Activated CD4-positive, alpha-beta T cell treated with anti-CD3 and anti-CD28 coated beads, Interleukin-2, amount 10 ng/mL, durations not matched to agents 7 days and 5 days (primary cell): Measurements from ENCODE around the gene CCR8. TPM values are rescaled to one million over a fixed set of nuclear protein-coding genes. Genes with fewer than 3 reads are reported as not detected.
"Not testable (repeated sequence)": the region's sequence is repeated elsewhere in the genome, so short reads cannot be mapped to it uniquely, and the experiment has no call there.

Experiments
- CTCF ChIA-PET: fragments of 350-600 bp; sonication (Branson Sonifier 250); formaldehyde crosslinking; loops from one replicate; lab custom pipeline; 2021; ENCODE audit warnings: antibody characterized with exemption; lab: Charles Lee
- POLR2A ChIA-PET: fragments of 350-600 bp; sonication (Branson Sonifier 250); formaldehyde crosslinking; loops from one replicate; lab custom pipeline; 2021; ENCODE audit warnings: antibody characterized with exemption; lab: Charles Lee
- DNase-seq: peaks from one replicate; pipeline ENCODE4 v3.0.0-alpha.2; 2020
- H3K27ac Mint-ChIP-seq: one replicate; pipeline ENCODE4 v1.8.0; 2021; ENCODE audit warnings: mild to moderate bottlenecking, moderate library complexity, mixed read lengths
- H3K27me3 Mint-ChIP-seq: one replicate; pipeline ENCODE4 v1.8.0; 2021; ENCODE audit warnings: mixed read lengths
- H3K36me3 Mint-ChIP-seq: one replicate; pipeline ENCODE4 v1.8.0; 2021; ENCODE audit warnings: low read depth, mixed read lengths
- H3K4me1 Mint-ChIP-seq: one replicate; pipeline ENCODE4 v1.8.0; 2021; ENCODE audit warnings: mixed read lengths
- H3K4me3 Mint-ChIP-seq: one replicate; pipeline ENCODE4 v1.8.0; 2021; ENCODE audit warnings: mild to moderate bottlenecking, moderate library complexity, mixed read lengths
- H3K9me3 Mint-ChIP-seq: one replicate; pipeline ENCODE4 v1.8.0; 2021; ENCODE audit warnings: mixed read lengths
- total RNA-seq, 2 experiments: library from RNA; stranded (reverse); gene quantifications; one replicate each; pipeline ENCODE4 v1.2.3, GENCODE V29; 2021

CCR8 gene
- total RNA-seq, 2 experiments from 2014 or later = 0.74 to 1.9 TPM

- Mint-ChIP-seq H3K36me3 (peaks cover 12% of the 10 kb centered on the region), H3K9me3 (peaks cover 15% of the 10 kb centered on the region), H3K27ac (no peak overlapping the region), H3K4me1 (peaks cover 24% of the 10 kb centered on the region), H3K27me3 (peaks cover 13% of the 10 kb centered on the region), H3K4me3 (no peak overlapping the region)
- DNase-seq = no peak
- POLR2A ChIA-PET = no interaction called here
- CTCF ChIA-PET = interaction anchor here (0.7 to 1.5 kb wide), 6 partner anchors 9 to 160 kb away, joined by 3 to 5 read pairs (median 4); no protein-coding TSS in a partner anchor
Observed at GRCh38 chr3:39318301-39318700, 11.2 kb upstream of the CCR8 start.

DNA sequence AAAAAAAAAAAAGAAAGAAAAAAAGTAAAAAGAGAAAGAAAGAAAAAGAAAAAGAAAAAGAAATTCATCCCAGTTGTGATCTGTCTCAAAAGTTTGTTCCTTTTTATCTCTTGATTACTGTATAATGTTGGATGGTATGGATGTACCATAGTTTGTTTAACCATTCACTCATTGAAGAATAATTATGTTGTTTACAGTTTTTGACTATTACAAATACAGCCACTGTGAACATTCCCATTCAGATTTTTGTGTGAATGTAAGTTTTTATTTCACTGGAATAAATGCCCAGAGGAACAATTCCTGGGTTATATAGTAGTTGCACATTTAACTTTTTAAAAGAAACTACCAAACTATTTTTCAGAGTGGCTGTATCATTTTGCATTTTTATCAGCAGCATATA lies 10.3 kb upstream of the CCR8 start:
- H3K27ac Mint-ChIP-seq = no peak overlapping the region
- H3K9me3 Mint-ChIP-seq = peaks cover 11% of the 10 kb centered on the region
- H3K36me3 Mint-ChIP-seq = peaks cover 10% of the 10 kb centered on the region
- H3K27me3 Mint-ChIP-seq = peaks cover 11% of the 10 kb centered on the region
- DNase-seq = no peak
- CTCF ChIA-PET = interaction anchor here (1.1 to 1.5 kb wide), 2 partner anchors 27 to 31 kb away, joined by 4 read pairs; no protein-coding TSS in a partner anchor
- no peak overlapping the region for H3K4me3 Mint-ChIP-seq
- peaks cover 29% of the 10 kb centered on the region for H3K4me1 Mint-ChIP-seq
- POLR2A ChIA-PET = interaction anchor here (0.6 kb wide), 1 partner anchor 20 kb away, joined by 3 read pairs; no protein-coding TSS in a partner anchor

GRCh38 chr3:39321574-39321983 lies 7.9 kb upstream of the CCR8 start:
- DNase-seq, H3K27ac Mint-ChIP-seq, H3K36me3 Mint-ChIP-seq, H3K4me3 Mint-ChIP-seq, H3K9me3 Mint-ChIP-seq, POLR2A ChIA-PET: not testable (repeated sequence)
- CTCF ChIA-PET = interaction anchor here (0.7 to 1.2 kb wide), 3 partner anchors 14 to 819 kb away, joined by 3 read pairs; no protein-coding TSS in a partner anchor
- H3K4me1 Mint-ChIP-seq = peaks cover 40% of the 10 kb centered on the region
- peaks cover 11% of the 10 kb centered on the region for H3K27me3 Mint-ChIP-seq

- H3K9me3 Mint-ChIP-seq, H3K4me3 Mint-ChIP-seq, H3K27ac Mint-ChIP-seq, DNase-seq, H3K36me3 Mint-ChIP-seq, POLR2A ChIA-PET: not testable (repeated sequence)
- Mint-ChIP-seq H3K27me3 (peaks cover 11% of the 10 kb centered on the region), H3K4me1 (peaks cover 46% of the 10 kb centered on the region)
- CTCF ChIA-PET = interaction anchor here (0.7 to 1.2 kb wide), 3 partner anchors 24 to 820 kb away, joined by 3 read pairs; no protein-coding TSS in a partner anchor
Observed at GRCh38 chr3:39322209-39322715, 7.2 kb upstream of the CCR8 start.

DNA sequence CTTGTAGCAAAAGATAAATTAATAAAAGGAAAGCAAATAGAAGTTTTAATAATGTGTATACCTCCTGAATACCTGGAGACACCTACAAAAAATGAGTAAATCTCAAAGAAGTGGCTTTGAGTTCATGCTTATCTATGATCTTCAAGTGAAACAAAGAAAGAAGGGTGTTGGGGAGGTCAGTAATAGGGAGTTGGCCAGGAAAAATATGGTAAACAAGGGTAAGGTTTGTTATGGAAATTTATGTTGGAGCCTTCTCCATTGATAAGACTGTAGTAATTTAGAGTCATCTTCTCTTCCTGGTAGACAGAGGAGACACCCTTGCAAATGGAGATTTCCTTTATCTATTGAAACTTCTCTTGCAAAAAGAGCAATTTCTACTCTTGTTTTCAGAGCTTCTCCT lies 6.6 kb upstream of the CCR8 start:
- peaks cover 53% of the 10 kb centered on the region for H3K4me1 Mint-ChIP-seq
- H3K27me3 Mint-ChIP-seq = peaks cover 11% of the 10 kb centered on the region
- DNase-seq = no peak
- no peak overlapping the region for H3K27ac Mint-ChIP-seq
- peaks cover 6% of the 10 kb centered on the region for H3K36me3 Mint-ChIP-seq
- ChIA-PET POLR2A (no interaction called here), CTCF (interaction anchor here (1.0 kb wide), 1 partner anchor 27 kb away, joined by 3 read pairs; no protein-coding TSS in a partner anchor)
- H3K9me3 Mint-ChIP-seq = peaks cover 2% of the 10 kb centered on the region
- H3K4me3 Mint-ChIP-seq = no peak overlapping the region

DNA sequence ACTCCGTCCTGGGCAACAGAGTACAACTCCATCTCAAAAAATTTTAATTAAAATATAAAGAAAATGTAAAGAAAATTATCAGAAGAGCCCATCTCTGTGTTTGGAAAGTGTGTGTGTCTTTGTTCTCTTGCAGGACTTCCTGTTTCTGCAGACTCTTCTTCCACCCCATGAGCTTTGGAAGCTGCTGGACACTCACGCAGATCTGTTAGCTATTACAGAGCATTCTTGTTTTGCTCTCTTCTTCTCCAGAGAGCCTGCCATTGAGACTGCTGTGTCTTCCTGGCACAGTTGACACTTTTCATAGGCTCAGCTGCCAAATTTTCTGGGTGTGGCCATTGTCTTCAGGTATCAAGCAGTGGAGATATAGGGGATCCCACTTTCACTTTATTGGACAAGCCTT lies 6.0 kb upstream of the CCR8 start:
- ChIA-PET POLR2A (no interaction called here), CTCF (interaction anchor here (1.2 kb wide), 1 partner anchor 50 kb away, joined by 3 read pairs; no protein-coding TSS in a partner anchor)
- H3K4me3 Mint-ChIP-seq = no peak overlapping the region
- H3K27me3 Mint-ChIP-seq = peaks cover 11% of the 10 kb centered on the region
- DNase-seq = no peak
- peaks cover 58% of the 10 kb centered on the region for H3K4me1 Mint-ChIP-seq
- H3K9me3 Mint-ChIP-seq = peaks cover 2% of the 10 kb centered on the region
- no peak overlapping the region for H3K27ac Mint-ChIP-seq
- peaks cover 6% of the 10 kb centered on the region for H3K36me3 Mint-ChIP-seq

- Mint-ChIP-seq H3K9me3 (peaks cover 2% of the 10 kb centered on the region), H3K4me1 (peaks cover 61% of the 10 kb centered on the region), H3K27me3 (peaks cover 6% of the 10 kb centered on the region), H3K36me3 (peaks cover 6% of the 10 kb centered on the region), H3K4me3 (no peak overlapping the region), H3K27ac (no peak overlapping the region)
- POLR2A ChIA-PET = no interaction called here
- DNase-seq = no peak
- CTCF ChIA-PET = interaction anchor here (0.6 to 1.4 kb wide), 3 partner anchors 21 to 33 kb away, joined by 3 to 5 read pairs (median 3); no protein-coding TSS in a partner anchor
Observed at GRCh38 chr3:39325236-39325635, 4.3 kb upstream of the CCR8 start.

DNA sequence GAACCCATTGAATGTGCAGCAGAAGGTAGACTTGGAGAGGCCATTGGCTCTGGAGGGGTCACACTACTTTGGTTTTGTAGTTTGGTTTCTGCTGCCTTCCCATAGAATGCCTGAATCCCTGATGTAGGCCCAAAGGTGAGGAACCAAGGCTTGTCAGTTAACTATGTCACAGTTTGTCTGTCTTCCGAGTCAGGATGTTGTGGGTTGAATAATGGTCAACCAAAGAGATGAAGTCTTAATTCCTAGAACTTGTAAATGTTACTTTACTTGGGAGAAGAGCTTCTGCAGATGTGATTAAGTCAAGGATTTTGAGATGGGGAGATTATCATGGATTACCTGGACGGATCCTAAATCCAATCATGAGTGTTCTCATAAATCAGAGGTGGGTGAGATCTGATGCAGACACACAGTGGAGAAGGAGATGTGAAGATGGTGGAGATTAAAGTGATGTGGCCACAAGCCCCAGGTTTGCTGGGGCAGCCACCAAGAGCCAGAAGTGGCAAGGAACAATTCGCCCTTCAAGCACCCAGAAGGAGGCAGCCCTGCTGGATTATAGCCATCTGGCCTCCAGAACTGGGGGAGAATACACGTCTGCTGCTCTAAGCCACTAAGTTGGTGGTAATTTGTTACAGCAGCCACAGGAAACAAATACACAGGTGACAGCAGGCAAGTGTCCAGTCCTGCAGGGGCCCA lies 2.3 kb upstream of the CCR8 start:
- H3K4me1 Mint-ChIP-seq = peaks cover 55% of the 10 kb centered on the region
- peak overlapping the region; percentile 67 for H3K27ac Mint-ChIP-seq
- ChIA-PET POLR2A (interaction anchor here (0.6 kb wide), 1 partner anchor 111 kb away, joined by 4 read pairs; no protein-coding TSS in a partner anchor), CTCF (interaction anchor here (0.9 kb wide), 1 partner anchor 9 kb away, joined by 3 read pairs; no protein-coding TSS in a partner anchor)
- no peak for DNase-seq
- peaks cover 4% of the 10 kb centered on the region for H3K36me3 Mint-ChIP-seq
- H3K9me3 Mint-ChIP-seq = peaks cover 2% of the 10 kb centered on the region
- H3K4me3 Mint-ChIP-seq = no peak overlapping the region
- no peaks in the 10 kb centered on the region for H3K27me3 Mint-ChIP-seq

- H3K4me1 Mint-ChIP-seq = peaks cover 52% of the 10 kb centered on the region
- ChIA-PET CTCF (interaction anchor here (0.9 kb wide), 1 partner anchor 9 kb away, joined by 3 read pairs; no protein-coding TSS in a partner anchor), POLR2A (no interaction called here)
- no peak for DNase-seq
- peaks cover 4% of the 10 kb centered on the region for H3K36me3 Mint-ChIP-seq
- H3K4me3 Mint-ChIP-seq = no peak overlapping the region
- no peaks in the 10 kb centered on the region for H3K27me3 Mint-ChIP-seq
- H3K9me3 Mint-ChIP-seq = peaks cover 2% of the 10 kb centered on the region
- H3K27ac Mint-ChIP-seq = peak overlapping the region; percentile 67
Observed at GRCh38 chr3:39327746-39328349, 1.7 kb upstream of the CCR8 start.

DNA sequence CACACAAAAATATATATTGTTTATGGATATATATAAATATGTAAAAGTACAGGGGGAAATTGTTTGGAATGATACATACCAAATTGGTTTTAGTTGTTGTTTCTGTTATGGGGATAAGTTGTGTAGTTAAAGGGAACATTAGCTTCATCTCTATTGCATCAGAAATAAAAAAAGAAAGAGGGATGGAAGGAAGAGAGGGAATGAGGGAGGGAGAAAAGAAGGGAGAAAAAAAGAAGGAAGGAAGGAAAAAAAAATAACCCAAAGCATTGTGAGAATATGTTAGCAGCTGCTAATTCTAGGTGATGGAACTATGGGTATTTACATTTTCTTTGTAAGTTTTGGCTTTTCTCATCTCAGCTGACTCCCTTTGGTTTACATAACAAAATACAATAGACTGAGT lies 1.3 kb downstream of the CCR8 start:
- Mint-ChIP-seq H3K36me3 (no peaks in the 10 kb centered on the region), H3K4me1 (peaks cover 38% of the 10 kb centered on the region), H3K27ac (no peak overlapping the region), H3K27me3 (peaks cover 3% of the 10 kb centered on the region), H3K9me3 (peaks cover 5% of the 10 kb centered on the region), H3K4me3 (peak overlapping the region; percentile 25)
- ChIA-PET POLR2A (no interaction called here), CTCF (interaction anchor here (1.7 kb wide), 1 partner anchor 36 kb away, joined by 4 read pairs; no protein-coding TSS in a partner anchor)
- no peak for DNase-seq

- Mint-ChIP-seq H3K4me3 (no peak overlapping the region), H3K4me1 (peaks cover 25% of the 10 kb centered on the region), H3K36me3 (no peaks in the 10 kb centered on the region), H3K27ac (no peak overlapping the region), H3K27me3 (peaks cover 3% of the 10 kb centered on the region), H3K9me3 (peaks cover 5% of the 10 kb centered on the region)
- no peak for DNase-seq
- CTCF ChIA-PET = no interaction called here
- POLR2A ChIA-PET = no interaction called here
Observed at GRCh38 chr3:39332525-39332924, 3.0 kb downstream of the CCR8 start.

- CTCF ChIA-PET = no interaction called here
- peaks cover 15% of the 10 kb centered on the region for H3K4me1 Mint-ChIP-seq
- peaks cover 3% of the 10 kb centered on the region for H3K27me3 Mint-ChIP-seq
- POLR2A ChIA-PET = no interaction called here
- no peaks in the 10 kb centered on the region for H3K36me3 Mint-ChIP-seq
- peaks cover 5% of the 10 kb centered on the region for H3K9me3 Mint-ChIP-seq
- H3K27ac Mint-ChIP-seq = no peak overlapping the region
- no peak for DNase-seq
- H3K4me3 Mint-ChIP-seq = no peak overlapping the region
Observed at GRCh38 chr3:39333607-39334006, 4.1 kb downstream of the CCR8 start.
